Prostate gland (tissue), 2 donors: Measurements from ENCODE around the gene MPZL1. TPM values are rescaled to one million over a fixed set of nuclear protein-coding genes. Genes with fewer than 3 reads are reported as not detected.
"Not testable (repeated sequence)": the region's sequence is repeated elsewhere in the genome, so short reads cannot be mapped to it uniquely, and the experiment has no call there.

Experiments
- DNase-seq: peaks from one replicate; pipeline ENCODE4 v3.0.0-alpha.2; 2019; ENCODE audit warnings: low spot score
- H3K27ac ChIP-seq, 2 donors: fragments of 200-600 bp; sonication (generic); 2 replicates each; pipeline ENCODE4 v1.5.1; 2017 to 2019
- H3K27me3 ChIP-seq: fragments of 200-600 bp; sonication (generic); replicated peaks from 2 replicates; pipeline ENCODE4 v1.5.1; 2019; ENCODE audit not compliant: insufficient read depth
- H3K36me3 ChIP-seq, 2 donors: fragments of 200-600 bp; sonication (generic); 1 replicate in 1 of 2; 2 replicates in 1 of 2; pipeline versions ENCODE4 v1.5.1 to v1.8.1; 2017 to 2019
- H3K4me1 ChIP-seq: fragments of 200-600 bp; sonication (generic); replicated peaks from 2 replicates; pipeline ENCODE4 v1.5.1; 2019
- H3K4me3 ChIP-seq, 2 donors: fragments of 200-600 bp; sonication (generic); 2 replicates each; pipeline ENCODE4 v1.5.1; 2017 to 2019
- H3K9me3 ChIP-seq: fragments of 200-600 bp; sonication (generic); 2 replicates; pipeline ENCODE4 v1.5.1; 2017
- POLR2A ChIP-seq: fragments of 450-650 bp; IDR thresholded peaks from one replicate; pipeline ENCODE4 v1.6.1; 2016; ENCODE audit warnings: antibody characterized with exemption, mild to moderate bottlenecking
- POLR2AphosphoS5 ChIP-seq: sonication (generic); formaldehyde crosslinking; IDR thresholded peaks from one replicate; pipeline ENCODE4 v1.6.1; 2017; ENCODE audit warnings: antibody characterized with exemption
- WGBS: methylation state at CpG from one replicate; pipeline ENCODE4 v1.1.5; 2018; 5-methylcytosine and 5-hydroxymethylcytosine counted together
- intact Hi-C: fragments of 100-400 bp; cut with DNase I; formaldehyde crosslinking; loops from one replicate; pipeline ENCODE4 v1.14.2; 2022
- total RNA-seq, 2 donors: library from RNA; depleted of rRNA; stranded (reverse); fragments of >200 nt; gene quantifications; one replicate each; pipeline ENCODE4 v1.1.0, GENCODE V29; 2016
- TF ChIP-seq, protein P1 (sequence below), 4 experiments: fragments of 200-600 bp in 2 of 4; fragments of 450-650 bp in 2 of 4; sonication (generic) in 2 of 4; IDR thresholded peaks; 1 replicate in 3 of 4; 2 replicates in 1 of 4; pipeline ENCODE4 v1.5.1; 2016 to 2019; ENCODE audit warnings: antibody characterized with exemption in 4 of 4, mild to moderate bottlenecking in 2 of 4, moderate library complexity in 2 of 4

Gene MPZL1
- total RNA-seq, 2 donors from 2014 or later: 52.5 to 135 TPM

DNA sequence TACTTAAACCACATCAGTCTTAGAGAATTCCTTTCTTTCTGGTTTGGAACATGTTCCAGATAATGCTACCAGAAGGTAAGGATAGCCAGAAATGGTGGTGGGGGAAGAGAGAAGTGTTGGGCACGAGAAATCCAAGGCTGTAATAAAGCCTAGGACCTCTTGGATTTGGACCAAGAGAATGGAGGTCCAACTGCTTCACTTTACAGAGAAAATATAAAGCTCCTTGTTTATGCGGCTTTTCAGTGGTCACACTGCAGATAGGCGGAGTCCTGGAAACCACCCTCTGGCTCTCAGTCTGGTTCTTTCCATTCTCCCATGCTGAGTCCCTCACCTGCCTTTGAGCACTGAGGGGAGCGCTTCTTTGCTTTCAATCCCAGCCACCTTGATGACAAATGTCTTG is 104.3 kb downstream of the MPZL1 start:
- Histone ChIP-seq H3K9me3 (no peaks in the 10 kb centered on the region), H3K36me3 (no peaks in the 10 kb centered on the region), H3K27ac (no peak overlapping the region), H3K4me1 (no peaks in the 10 kb centered on the region), H3K4me3 (no peak overlapping the region), H3K27me3 (no peaks in the 10 kb centered on the region)
- WGBS: 83% methylated on average over 4 of the region's 4 CpGs
- TF ChIP-seq POLR2AphosphoS5: no peak
- TF ChIP-seq, protein P1, sequence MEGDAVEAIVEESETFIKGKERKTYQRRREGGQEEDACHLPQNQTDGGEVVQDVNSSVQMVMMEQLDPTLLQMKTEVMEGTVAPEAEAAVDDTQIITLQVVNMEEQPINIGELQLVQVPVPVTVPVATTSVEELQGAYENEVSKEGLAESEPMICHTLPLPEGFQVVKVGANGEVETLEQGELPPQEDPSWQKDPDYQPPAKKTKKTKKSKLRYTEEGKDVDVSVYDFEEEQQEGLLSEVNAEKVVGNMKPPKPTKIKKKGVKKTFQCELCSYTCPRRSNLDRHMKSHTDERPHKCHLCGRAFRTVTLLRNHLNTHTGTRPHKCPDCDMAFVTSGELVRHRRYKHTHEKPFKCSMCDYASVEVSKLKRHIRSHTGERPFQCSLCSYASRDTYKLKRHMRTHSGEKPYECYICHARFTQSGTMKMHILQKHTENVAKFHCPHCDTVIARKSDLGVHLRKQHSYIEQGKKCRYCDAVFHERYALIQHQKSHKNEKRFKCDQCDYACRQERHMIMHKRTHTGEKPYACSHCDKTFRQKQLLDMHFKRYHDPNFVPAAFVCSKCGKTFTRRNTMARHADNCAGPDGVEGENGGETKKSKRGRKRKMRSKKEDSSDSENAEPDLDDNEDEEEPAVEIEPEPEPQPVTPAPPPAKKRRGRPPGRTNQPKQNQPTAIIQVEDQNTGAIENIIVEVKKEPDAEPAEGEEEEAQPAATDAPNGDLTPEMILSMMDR (IDR thresholded peaks at IDR 0.05): no peak
- TF ChIP-seq POLR2A: no peak
- no peak for DNase-seq
- intact Hi-C loops: no loop called here

DNA sequence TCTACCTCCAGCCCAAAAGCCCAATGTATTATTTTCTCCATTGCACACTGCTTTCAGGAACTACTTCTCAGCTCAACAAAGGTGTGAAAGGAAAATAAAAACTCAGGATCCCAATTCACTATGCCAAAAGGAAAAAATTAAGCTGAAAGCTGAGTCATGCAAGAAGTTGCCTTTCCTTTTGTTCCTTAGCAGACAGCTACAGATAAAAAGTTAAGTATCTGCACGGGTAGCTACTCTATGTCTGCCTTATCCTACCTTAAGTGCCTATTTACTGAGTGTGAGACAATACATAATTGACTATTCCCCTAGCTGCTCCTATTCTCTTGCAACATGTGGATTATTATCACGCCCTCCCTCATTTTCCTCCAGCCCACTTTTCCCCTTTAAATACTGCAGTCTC is 108.1 kb downstream of the MPZL1 start:
- no peaks in the 10 kb centered on the region for H3K4me1 ChIP-seq
- no peak overlapping the region for H3K27ac ChIP-seq
- H3K9me3 ChIP-seq: no peaks in the 10 kb centered on the region
- H3K4me3 ChIP-seq: no peak overlapping the region
- TF ChIP-seq POLR2A (no peak), POLR2AphosphoS5 (no peak)
- TF ChIP-seq, protein P1 (IDR thresholded peaks at IDR 0.05): no peak
- WGBS: 54% methylated on average over 2 of the region's 2 CpGs
- intact Hi-C loops: no loop called here
- no peaks in the 10 kb centered on the region for H3K36me3 ChIP-seq
- DNase-seq: no peak
- no peaks in the 10 kb centered on the region for H3K27me3 ChIP-seq

DNA sequence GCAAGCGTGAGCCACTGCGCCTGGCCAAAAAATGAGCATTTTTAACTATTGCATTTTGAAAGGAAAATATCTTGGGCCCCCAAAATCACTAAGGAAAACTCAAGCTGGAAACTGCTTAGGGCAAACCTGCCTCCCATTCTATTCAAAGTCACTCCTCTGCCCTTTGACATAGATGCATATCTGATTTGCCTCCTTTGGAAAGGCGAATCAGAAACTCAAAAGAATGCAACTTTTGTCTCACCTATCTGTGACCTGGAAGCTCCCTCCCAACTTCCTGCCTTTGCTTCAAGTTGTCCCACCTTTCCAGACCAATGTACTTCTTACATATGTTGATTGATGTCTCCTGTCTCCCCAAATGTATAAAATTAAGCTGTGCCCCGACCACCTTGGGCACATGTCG is 108.9 kb downstream of the MPZL1 start:
- H3K4me3 ChIP-seq, intact Hi-C loops, H3K27me3 ChIP-seq, H3K27ac ChIP-seq, H3K4me1 ChIP-seq, H3K9me3 ChIP-seq, H3K36me3 ChIP-seq, DNase-seq: not testable (repeated sequence)
- WGBS: 81% methylated on average over 5 of the region's 5 CpGs

DNA sequence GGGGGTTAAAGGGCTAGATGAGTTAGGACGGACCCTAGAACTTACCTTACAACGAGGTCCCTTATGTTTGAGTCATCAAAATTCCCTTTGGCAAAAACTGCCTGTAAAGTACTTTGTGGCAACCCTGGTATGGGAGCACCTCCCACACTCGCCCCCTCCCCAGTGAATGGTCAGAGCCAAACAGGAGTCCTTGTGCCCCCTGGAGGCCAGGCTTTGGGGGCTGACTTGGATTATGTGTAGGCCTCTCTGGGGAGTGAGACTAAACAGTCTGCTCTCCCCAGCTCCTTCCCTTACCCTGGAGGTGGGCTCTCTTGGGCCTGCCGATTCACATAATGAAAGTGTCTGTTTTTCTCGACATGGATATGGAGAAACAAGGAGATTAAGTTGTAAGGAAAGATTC is 110.9 kb downstream of the MPZL1 start:
- Histone ChIP-seq H3K27me3 (no peaks in the 10 kb centered on the region), H3K27ac (no peak overlapping the region), H3K4me1 (no peaks in the 10 kb centered on the region), H3K4me3 (no peak overlapping the region), H3K36me3 (no peaks in the 10 kb centered on the region), H3K9me3 (no peaks in the 10 kb centered on the region)
- intact Hi-C loops: no loop called here
- WGBS: 87% methylated on average over 5 of the region's 5 CpGs
- no peak for DNase-seq
- TF ChIP-seq, protein P1 (IDR thresholded peaks at IDR 0.05): no peak
- TF ChIP-seq POLR2A: no peak
- no peak for TF ChIP-seq POLR2AphosphoS5

DNA sequence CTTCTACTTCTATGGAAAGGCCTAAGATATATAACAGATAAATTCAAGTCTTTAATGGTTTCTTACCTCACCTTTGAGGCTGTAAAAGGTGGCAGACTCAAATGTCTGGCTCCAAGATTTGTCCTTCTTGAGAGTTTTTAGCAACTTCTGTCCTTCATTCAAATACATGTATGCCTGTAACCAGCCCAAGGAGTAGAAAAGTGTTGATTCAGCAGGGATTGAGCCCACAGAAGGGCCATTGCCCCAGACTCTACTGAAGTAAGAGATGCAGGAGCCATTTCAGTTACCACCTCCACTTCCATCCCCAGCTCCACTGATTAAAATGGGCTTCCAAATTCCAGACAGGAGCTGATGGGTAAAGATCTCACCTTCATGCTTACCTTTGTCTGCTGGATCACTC is 112.1 kb downstream of the MPZL1 start:
- no peak for TF ChIP-seq POLR2AphosphoS5
- TF ChIP-seq, protein P1 (IDR thresholded peaks at IDR 0.05): no peak
- TF ChIP-seq POLR2A: no peak
- H3K36me3 ChIP-seq: no peaks in the 10 kb centered on the region
- intact Hi-C loops: no loop called here
- H3K27me3 ChIP-seq: no peaks in the 10 kb centered on the region
- no peak for DNase-seq
- H3K4me1 ChIP-seq: no peaks in the 10 kb centered on the region
- H3K4me3 ChIP-seq: no peak overlapping the region
- no peaks in the 10 kb centered on the region for H3K9me3 ChIP-seq
- no peak overlapping the region for H3K27ac ChIP-seq

DNA sequence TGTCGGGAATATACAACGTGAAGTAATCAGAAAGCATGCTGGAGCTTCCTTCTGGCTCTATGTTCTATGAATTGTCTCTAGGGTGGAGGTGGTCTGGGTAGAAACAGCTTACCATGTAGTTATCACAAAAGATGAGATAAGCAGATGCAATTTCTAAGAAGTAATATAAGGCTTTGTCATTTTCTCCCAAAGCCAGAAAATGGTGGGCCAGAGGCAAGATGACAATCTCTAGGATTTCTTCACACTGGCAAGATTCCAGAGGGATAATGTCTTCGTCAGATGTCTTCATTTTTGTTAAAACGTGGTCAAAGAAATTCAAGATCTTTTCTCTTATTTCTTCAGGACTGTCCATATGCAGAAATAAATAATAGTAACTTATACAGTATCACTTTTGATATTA is 114.4 kb downstream of the MPZL1 start:
- H3K4me1 ChIP-seq: no peaks in the 10 kb centered on the region
- no peak overlapping the region for H3K27ac ChIP-seq
- TF ChIP-seq POLR2A (no peak), POLR2AphosphoS5 (no peak)
- TF ChIP-seq, protein P1 (IDR thresholded peaks at IDR 0.05): no peak
- WGBS: 63% methylated on average over 4 of the region's 4 CpGs
- intact Hi-C loops: no loop called here
- H3K9me3 ChIP-seq: no peaks in the 10 kb centered on the region
- H3K4me3 ChIP-seq: no peak overlapping the region
- H3K36me3 ChIP-seq: no peaks in the 10 kb centered on the region
- H3K27me3 ChIP-seq: no peaks in the 10 kb centered on the region
- no peak for DNase-seq
